ENCODE measurements around the gene DNLZ.
"Not testable (repeated sequence)": the region's sequence is repeated elsewhere in the genome, so short reads cannot be mapped to it uniquely, and the experiment has no call there.

The DNLZ gene

DNA sequence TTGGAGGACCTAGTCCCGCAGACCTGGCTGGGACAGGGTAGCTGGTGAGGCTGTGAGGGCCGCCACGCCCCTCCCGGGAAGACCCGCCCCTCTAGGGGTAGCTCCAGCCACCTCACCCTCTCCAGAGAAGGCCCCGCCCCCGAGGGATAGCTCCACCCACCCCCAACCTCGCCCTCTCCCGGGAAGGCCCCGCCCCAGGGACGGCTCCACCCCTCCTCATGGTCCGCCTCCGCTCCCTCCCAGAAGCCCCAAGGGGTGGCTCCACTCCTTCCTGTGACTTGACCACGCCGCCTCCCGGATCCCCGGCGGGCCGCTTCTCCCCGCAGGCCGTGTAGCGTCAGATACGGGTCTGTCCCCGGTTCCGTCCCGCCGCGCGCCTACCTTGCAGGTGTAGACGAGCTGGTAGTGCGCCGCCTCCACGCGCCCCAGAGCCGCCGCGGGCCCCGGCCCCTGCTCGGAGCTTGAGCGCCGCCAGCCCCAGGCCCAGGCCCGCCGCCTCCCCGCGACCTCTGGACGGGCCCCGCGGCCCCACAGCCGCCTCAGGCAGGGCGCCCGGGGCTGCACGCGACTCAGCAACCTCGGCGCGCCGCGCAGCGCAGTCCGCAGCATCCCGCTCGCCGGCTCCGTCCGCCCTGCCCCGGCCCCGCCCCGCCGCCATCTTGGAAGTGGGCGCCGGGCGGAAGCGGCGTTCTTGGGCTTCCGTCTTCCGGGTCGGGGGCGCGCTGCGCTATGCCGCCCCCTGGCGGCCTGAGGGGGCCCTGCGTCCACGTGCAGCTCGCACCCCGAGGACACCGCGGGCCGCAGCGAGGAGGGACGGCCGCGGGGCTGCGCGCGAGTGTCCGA is at the start of gene DNLZ:
Gene DNLZ (minus strand): TSS at position 639 of the 843 bp plus-strand sequence. CDS start 30 bp downstream, at position 609.
- in situ Hi-C loops (cut with MboI; ENCODE audit: low sequenced_read_pairs): no loop called here

DNA sequence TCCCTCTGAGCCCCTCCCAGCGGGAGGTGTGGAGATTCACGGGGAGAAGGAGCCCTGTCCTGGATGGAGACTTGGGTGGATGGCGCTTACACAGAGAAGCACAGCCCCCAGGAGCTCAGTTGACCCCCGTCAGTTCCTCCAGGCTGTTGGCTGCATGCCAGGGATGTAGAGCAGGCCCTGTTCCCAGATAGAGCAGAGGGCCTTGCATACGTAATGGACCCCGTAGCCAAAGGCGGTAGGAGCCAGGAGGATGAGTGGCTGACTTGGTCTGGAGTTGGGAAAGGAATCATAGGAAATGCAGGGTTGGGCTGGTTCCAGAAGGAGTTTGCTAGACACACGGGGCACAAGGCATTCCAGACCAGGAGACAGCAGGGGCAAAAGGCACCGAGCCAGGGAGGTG is 49.4 kb upstream of the DNLZ start:
- in situ Hi-C loops (cut with MboI; ENCODE audit: low sequenced_read_pairs): no loop called here

DNA sequence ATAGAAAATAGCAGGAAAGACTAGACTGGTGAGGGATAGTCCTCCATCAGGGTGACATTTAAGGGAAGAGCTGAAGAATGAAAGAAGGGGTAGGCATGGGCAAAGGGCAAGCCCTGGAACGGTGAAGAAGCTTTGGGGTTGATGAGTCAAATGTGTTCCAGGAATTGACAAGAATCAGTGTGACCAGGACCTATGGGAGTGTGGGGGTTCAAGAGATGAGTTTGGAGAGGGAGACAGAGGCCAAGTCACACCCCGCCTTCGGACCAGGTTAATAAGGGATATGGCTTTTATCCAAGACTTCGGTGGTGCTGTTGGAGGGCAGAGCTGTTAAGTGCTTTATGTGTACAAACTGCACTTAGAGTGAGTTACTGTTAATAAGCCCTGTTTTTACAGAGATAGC is 47.8 kb upstream of the DNLZ start:
- in situ Hi-C loops (cut with MboI; ENCODE audit: low sequenced_read_pairs): no loop called here

DNA sequence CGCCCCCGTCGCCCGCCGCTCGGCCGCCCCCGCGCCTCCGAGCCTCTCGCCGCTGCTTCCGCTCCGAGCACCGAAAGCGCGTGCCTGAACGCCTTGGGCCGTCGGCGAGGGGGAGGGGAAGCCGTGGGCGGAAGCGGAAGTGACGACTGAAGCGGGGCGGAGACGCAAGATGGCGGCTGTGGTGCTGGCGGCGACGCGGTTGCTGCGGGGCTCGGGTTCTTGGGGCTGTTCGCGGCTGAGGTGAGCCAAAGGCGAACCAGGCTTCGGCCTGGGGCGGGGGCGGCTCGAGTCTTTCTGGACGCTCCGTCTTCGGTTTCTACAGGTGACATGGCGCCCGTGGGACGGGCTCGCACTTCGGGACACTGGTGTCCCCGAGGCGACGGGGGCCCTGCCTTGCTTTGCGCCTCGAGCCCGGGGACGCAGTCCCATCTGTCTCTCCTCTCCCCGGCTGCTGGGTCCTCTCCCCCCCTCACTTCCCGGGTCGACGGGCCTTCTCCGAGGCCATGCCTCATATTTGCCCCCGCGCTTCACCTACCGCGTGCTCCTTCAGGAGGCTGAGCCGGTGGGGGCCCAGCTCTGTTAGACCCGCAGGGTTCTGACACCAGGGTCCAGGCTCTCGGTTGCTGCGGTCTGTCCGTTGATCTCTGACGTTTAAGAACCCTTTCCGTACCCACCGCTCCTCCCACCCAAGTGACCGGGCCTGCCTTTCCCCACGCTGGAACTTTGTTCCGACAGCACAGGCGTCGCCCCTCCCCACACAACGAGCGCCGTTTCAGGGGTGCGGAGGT is 47.1 kb upstream of the DNLZ start, which contains the start of the genes ENTR1 and PMPCA:
Gene ENTR1 (minus strand): TSS at position 115 of the 788 bp plus-strand sequence. CDS start 217 bp downstream, outside the sequence.
Gene PMPCA (plus strand): TSS at position 159 of the 788 bp plus-strand sequence. CDS start 11 bp downstream, at position 170.
- in situ Hi-C loops (cut with MboI; ENCODE audit: low sequenced_read_pairs): no loop called here

DNA sequence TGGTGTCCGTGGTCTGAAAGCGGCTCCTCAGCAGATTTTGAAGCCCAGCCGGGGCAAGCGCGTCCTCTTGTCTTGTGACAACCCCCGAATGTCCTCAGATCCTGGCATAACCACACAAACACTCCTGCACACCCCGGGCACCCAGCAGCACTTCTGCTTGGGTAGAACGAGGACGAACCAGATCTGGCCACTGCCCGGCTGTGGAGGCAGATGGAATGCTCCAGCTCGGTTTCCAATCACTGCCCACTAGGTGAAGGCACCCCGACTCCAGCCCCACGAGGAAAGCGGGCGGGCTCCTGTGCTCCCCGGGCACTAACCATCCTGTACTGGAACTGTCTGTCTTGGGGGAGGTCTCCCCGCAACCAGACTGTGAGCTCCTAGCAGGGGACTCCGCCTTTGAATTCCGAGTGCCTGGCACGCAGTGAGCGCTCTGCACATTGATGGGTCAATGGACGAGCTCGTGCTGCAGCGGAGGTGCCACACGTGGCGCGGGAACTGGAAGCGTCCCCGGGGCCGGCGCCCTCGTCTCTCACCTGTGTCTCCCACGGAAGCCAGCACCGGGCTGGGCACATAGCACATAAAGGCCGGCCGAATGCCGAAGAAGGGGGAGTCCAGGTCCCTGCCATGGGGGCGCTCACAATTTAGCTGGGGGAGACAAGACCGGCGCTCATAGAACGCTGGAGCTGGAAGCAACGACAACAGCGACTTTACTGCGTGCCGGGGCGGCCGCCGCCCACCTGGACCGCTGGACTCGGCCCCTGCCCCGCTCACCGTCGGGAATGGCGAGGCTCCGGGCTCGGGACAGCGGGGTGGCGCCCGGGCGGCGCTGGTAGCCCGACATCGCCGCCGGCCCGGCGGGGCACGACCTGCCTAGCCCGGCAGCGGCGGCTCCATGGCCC is 46.3 kb upstream of the DNLZ start:
- in situ Hi-C loops (cut with MboI; ENCODE audit: low sequenced_read_pairs): no loop called here

DNA sequence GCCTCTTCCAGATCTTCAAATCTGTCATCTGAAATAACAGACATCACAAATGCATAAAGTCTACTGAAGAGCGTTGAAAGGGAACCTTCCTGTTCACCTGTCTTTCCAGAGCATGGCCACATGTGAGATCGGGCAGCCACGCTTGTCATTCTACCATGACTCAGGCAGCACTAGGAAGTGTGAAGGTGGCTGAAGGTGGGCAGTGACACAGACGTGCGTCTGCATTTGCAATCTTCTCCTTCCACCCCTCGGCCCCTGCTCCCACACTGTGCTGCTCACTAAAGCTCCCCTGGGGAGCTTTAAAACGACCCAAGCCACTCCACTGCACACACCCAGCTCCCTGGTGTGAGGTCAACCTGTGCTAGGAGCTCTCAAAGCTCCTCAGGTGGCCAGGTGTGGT is 44.4 kb upstream of the DNLZ start:
- in situ Hi-C loops (cut with MboI; ENCODE audit: low sequenced_read_pairs): no loop called here

DNA sequence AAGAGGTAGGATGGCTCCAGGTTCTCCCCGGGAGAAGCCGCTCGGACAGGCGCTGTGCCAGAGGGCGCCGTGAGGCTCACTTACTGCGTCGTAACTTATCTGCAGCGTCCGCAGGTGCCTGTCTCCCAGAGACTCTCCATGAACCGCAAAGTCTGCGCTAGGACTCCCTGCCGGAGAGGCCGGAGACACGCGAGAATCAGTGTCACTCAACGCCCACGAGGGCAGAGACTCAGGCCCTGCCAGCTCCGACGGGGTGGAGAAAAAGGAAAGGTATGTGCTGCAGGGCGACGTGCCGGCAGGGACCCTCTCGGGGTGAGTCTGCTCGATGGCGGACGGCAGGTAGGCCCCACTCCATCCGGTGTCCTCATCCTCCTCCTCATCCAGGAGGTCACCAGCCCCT is 43.5 kb upstream of the DNLZ start:
- in situ Hi-C loops (cut with MboI; ENCODE audit: low sequenced_read_pairs): not testable (repeated sequence)

DNA sequence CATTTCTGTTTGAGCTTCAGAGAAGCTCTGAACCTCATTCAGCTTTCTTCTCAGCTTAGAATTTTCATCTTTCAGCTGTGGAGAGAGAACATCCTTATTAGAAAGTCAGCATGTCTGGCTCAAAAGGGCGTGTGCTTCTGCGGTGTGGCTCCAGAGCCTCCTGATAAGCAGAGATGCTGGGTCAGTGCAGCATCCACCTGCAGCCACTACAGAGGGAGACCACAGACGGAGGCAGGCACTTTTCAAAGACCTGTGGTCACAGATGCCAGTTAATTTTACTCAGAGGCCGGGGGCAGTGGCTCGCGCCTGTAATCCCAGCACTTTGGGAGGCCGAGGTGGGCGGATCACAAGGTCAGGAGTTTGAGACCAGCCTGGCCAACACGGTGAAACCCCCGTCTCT is 42.4 kb upstream of the DNLZ start:
- in situ Hi-C loops (cut with MboI; ENCODE audit: low sequenced_read_pairs): not testable (repeated sequence)

DNA sequence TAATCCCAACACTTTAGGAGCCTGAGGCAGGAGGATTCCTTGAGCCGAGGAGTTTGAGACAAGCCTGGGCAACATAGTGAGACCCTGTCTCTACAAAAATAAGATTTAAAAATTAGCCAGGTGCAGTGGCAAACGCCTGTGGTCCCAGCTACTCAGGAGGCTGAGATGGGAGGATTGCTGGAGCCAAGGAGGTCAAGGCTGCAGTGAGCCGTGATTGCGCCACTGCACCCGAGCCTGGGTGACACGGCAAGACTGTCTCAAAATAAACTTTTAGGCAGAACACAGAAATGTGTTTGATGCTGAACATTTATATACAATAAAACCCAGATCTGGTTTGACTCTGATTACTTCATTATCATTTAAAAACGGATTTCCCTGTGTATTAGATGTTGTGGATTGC is 41.9 kb upstream of the DNLZ start:
- in situ Hi-C loops (cut with MboI; ENCODE audit: low sequenced_read_pairs): no loop called here

DNA sequence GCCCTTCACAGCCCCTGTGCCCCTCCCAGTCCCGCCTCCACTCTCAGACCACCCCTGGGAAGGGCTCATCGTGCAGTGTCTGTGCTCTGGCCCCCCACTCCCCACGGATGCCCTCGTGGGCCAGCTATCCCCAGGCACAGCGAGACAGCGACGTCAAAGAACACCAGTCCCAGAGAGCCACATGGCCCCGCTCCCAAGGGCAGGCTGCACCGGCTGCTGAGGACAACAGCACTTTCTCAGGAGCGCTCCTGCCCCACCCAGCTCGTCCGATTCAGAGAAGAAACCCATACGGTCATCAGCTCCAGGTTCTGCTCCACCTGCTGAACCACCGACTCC is 41.2 kb upstream of the DNLZ start:
- in situ Hi-C loops (cut with MboI; ENCODE audit: low sequenced_read_pairs): no loop called here

DNA sequence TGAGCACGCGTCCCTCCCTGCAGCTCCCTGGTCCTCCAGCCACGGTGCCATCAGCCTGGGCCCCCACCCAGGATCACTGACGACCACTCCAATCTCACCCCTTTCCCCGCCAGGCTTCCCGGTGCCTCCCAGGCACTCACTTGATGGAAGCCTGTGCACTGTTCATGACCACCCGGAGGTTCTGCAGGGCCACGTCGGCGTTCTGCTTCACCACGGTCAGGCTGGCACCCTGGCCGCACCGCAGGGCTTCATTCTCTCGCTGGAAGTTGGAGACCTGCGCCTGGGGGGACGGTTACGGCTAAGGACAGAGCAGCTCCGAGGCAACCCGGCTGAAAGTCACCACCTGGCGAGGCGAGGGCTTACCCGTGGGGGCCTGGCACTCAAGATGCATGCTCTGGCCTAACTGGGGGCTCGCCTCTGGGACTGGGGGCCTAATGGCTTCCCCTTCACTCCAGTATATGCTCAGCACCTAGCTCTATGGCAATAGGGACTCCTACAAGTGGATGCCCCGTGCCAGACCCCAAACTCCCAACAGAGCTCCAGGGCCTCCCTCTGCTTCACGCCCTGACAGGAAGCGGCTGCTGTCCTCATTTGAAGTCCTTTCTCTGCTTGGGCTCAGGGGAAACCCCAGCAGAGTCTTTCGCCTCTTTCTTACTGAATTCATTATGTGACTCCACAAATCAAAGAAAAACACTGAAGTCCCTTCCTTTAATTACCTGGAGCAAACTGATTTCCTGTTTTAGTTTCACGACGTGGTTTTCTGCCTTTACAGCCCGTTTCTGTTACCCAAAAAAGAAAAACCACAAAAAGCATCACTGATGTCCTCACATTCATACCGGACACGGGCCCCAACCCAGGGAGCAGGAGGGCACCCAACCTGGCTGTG is 40.6 kb upstream of the DNLZ start:
- in situ Hi-C loops (cut with MboI; ENCODE audit: low sequenced_read_pairs): no loop called here

DNA sequence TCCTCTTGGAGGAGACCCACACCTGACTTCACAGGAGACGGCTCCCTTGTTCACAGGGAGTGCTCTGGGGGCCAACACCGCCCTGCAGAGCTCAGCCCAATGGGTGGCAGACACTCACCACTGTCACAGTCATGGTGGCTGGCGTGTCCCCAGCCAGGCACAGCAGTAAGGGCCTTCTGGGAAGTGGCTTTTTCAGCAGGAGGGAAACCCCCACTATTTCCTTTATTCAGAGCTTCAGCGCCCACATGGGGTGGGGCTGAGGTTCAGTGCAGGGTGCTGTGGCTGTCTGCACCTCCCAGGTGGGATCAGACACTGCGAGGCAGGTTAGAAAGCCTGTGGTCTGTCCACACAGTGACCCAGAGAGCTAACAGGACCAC is 40.0 kb upstream of the DNLZ start:
- in situ Hi-C loops (cut with MboI; ENCODE audit: low sequenced_read_pairs): no loop called here

DNA sequence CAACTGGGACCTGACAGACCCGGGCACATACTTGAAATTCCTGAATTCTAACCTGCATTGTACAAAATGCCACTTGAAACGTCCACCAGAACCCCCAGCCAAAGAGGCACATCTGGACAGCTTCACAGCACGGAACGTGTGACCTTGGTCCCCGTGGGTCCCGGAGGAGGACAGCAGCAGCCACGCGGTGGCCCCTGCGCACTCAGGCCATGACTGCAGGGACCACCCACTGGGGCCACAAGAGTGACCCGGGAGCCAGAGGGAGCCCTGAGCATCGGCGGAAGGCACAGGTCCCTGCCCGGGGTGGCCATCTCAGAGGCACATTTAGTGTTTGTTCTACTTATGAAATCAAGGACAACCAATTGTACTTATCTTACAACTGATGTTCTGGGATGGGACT is 38.5 kb upstream of the DNLZ start:
- in situ Hi-C loops (cut with MboI; ENCODE audit: low sequenced_read_pairs): no loop called here

DNA sequence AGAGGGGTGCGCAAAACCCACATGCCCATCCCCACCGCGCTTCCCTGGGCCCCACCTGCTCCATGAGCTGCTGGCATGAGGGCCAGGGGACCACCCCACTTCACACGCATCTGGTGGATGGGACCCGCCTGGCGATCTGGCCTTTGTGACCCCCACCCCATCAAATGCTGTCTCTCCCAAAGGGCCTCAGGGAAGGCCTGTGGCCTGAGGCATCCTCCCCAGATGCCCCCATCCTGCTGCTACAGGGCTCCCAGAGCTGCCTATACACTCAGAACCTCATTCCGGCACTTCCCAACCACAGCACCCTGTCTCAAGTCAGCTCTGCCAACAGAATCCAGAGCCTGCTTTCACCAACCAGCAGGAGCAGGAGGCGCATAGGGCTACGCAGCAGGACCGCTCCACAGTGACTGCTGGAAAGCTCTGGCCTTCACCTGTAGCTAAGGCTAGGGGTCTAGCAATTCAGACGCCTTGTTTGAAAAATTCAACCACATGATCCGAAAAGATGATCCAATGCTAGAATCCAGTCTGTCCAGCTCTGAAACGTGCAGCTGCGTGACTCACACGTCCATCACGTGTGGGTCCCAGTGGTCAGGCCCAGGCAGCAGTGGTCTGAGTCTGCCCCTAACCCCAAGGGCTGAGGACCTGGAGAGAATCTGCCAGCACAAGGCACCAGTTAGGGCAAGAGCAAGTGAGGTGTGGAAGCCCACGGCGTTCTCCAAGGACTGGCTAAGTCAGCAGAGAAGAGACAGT is 37.8 kb upstream of the DNLZ start:
- in situ Hi-C loops (cut with MboI; ENCODE audit: low sequenced_read_pairs): no loop called here

DNA sequence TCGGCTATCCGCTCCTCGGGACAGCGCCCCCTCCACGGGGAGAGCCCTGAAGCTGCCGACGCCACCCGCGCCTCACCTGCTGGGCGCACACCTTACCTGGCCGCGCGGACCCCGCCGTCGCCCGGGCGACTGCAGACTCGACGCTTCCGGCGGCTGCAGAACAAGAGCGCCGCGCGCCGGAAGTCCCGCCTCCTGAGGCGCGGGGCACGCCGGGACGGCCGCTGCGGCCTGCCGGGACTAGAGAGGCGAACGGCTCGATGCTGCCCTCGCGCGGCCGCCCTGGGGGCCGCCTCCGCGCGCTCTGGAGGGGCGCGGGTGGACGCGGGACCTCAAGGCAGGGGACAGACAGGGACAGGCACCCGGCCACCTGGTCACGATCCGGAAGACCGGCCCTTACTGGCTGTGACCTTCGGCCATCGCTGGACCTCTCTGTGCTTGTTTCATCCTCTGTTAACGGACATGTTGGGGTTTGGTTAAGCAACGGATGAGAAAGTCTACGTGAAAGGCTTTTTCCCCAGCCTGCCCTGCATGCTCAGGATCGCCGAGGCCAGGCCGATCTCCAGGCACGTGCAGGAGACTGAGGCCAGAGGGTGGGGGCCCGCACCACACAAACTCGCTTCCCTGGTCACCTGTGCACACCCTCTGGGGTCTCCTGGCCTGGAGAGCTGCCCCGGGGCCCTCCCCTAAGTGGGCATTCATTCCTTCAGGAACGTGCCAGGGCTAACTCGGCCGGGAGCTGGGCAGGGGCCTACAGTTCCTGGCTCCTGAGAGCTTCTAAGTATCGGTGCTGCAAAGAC is 36.7 kb upstream of the DNLZ start, which contains the start of gene SNAPC4:
Gene SNAPC4 (minus strand): TSS at position 133 of the 797 bp plus-strand sequence. CDS start 1,742 bp downstream, outside the sequence.
- in situ Hi-C loops (cut with MboI; ENCODE audit: low sequenced_read_pairs): no loop called here

DNA sequence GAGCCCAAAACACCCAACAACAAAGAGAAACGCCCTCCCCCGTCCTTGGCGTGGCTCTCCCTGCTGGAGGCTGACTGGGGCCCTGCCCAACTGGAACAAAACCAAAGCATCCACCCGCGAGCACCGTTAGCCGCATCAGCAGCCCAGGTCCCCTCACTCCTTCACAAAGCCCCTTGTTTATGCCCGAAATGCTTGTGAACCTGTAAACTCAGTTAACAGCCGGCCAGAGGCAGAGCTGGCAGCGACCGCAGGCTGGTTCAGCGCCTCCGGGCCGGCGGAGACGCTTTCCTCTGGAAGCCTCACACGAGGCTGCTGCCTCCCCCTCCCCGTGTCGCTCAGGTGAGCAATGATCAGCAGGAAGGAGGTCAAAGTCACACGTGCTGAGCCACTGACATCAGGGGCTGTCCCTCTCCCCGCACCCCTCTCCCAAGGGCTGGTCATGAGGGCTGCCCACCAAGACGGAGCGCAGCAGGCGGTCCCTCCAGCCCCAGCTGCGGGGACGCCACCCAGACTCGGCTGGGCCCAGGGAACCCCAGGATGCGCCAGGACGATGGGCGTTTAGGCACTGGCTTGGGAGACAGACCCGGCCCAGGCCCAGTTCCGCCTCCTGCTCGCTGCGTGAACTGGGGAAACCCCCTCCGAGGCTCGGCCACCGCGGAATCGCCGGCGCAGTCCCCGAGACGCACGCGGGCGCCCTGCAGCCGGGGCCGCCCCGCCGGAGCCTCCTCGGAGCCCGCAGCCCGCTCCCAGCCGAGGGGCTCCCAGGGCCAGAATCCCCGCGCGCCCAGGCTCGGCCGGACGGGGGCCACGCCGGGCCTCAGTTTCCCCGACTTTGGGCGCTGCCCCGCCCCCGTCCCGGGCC is 35.9 kb upstream of the DNLZ start:
- in situ Hi-C loops (cut with MboI; ENCODE audit: low sequenced_read_pairs): no loop called here

DNA sequence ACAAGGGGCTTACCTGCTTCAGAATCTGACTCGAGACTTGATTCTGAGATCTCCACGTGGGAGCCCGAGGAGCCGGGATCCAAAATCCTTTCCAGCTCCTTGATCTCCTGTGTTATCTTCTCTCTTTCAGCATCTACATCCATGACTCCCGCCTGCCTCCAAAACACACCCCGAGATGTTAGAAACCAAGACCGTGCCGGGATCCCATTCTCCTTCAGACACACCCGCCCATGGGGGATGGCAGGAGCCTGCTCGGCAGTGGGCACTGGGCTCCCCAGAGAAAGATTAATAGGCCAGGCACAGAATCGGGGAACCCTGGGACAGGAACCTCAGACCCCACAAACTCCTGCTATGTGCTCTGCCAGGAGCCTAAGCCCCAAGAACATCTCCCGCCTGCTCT is 34.7 kb upstream of the DNLZ start:
- in situ Hi-C loops (cut with MboI; ENCODE audit: low sequenced_read_pairs): no loop called here
